Measurements from ENCODE around the gene TCOF1.

The TCOF1 gene

GRCh38 chr5:150347451-150347850 is 10.0 kb upstream of the TCOF1 start:
- no peak for DNase-seq (ENCODE audit: low read depth, low spot score)

GRCh38 chr5:150349681-150350275 is 7.7 kb upstream of the TCOF1 start:
- no peak for DNase-seq (ENCODE audit: low read depth, low spot score)

- peak; percentile 77 for DNase-seq (ENCODE audit: low read depth, low spot score)
Observed at GRCh38 chr5:150350524-150351344, 6.8 kb upstream of the TCOF1 start.

GRCh38 chr5:150352244-150353031 is 5.1 kb upstream of the TCOF1 start:
- peak; percentile 18 for DNase-seq (ENCODE audit: low read depth, low spot score)

GRCh38 chr5:150353032-150353675 is 4.3 kb upstream of the TCOF1 start:
- no peak for DNase-seq (ENCODE audit: low read depth, low spot score)

- DNase-seq (ENCODE audit: low read depth, low spot score): no peak
Observed at GRCh38 chr5:150355791-150356190, 1.7 kb upstream of the TCOF1 start.

GRCh38 chr5:150356575-150357294 is 762 bp upstream of the TCOF1 start:
- no peak for DNase-seq (ENCODE audit: low read depth, low spot score)

- DNase-seq (ENCODE audit: low read depth, low spot score): peak; percentile 58
Observed at GRCh38 chr5:150358261-150359095, 981 bp downstream of the TCOF1 start.

- DNase-seq (ENCODE audit: low read depth, low spot score): no peak
Observed at GRCh38 chr5:150361301-150361700, 3.8 kb downstream of the TCOF1 start.

- no peak for DNase-seq (ENCODE audit: low read depth, low spot score)
Observed at GRCh38 chr5:150363185-150363584, 5.7 kb downstream of the TCOF1 start.

GRCh38 chr5:150364004-150364403 is 6.5 kb downstream of the TCOF1 start:
- DNase-seq (ENCODE audit: low read depth, low spot score): no peak

GRCh38 chr5:150368526-150368925 is 11.0 kb downstream of the TCOF1 start:
- DNase-seq (ENCODE audit: low read depth, low spot score): no peak

- no peak for DNase-seq (ENCODE audit: low read depth, low spot score)
Observed at GRCh38 chr5:150372639-150373038, 15.1 kb downstream of the TCOF1 start.

GRCh38 chr5:150374651-150375050 is 17.2 kb downstream of the TCOF1 start:
- DNase-seq (ENCODE audit: low read depth, low spot score): no peak

GRCh38 chr5:150376799-150377771 is 19.6 kb downstream of the TCOF1 start:
- peak; percentile 39 for DNase-seq (ENCODE audit: low read depth, low spot score)

GRCh38 chr5:150377964-150378694 is 20.6 kb downstream of the TCOF1 start:
- peak; percentile 77 for DNase-seq (ENCODE audit: low read depth, low spot score)

- no peak for DNase-seq (ENCODE audit: low read depth, low spot score)
Observed at GRCh38 chr5:150384701-150385100, 27.2 kb downstream of the TCOF1 start.

GRCh38 chr5:150386024-150386855 is 28.7 kb downstream of the TCOF1 start:
- no peak for DNase-seq (ENCODE audit: low read depth, low spot score)
